Common myeloid progenitor, CD34-positive (primary cell): ENCODE results near the gene FOXP4.

Experiments used
- CTCF ChIA-PET: fragments of 350-600 bp; sonication (Branson Sonifier 250); formaldehyde crosslinking; loops from one replicate; lab custom pipeline; 2021; ENCODE audit warnings: antibody characterized with exemption; lab: Charles Lee
- POLR2A ChIA-PET: fragments of 350-600 bp; sonication (Branson Sonifier 250); formaldehyde crosslinking; loops from one replicate; lab custom pipeline; 2021; ENCODE audit warnings: antibody characterized with exemption; lab: Charles Lee
- DNase-seq, 3 donors: peaks; one replicate each; pipeline versions ENCODE4 v3.0.0 to v3.0.0-alpha.2; 2013
- H3K27ac ChIP-seq, 2 experiments: 1 replicate in 1 of 2; 2 replicates in 1 of 2; pipeline ENCODE4 v1.7.0; 2013; ENCODE audit warnings: inconsistent platforms in 2 of 2, low read length in 2 of 2, mild to moderate bottlenecking in 2 of 2, low read depth in 1 of 2, moderate library complexity in 1 of 2; ENCODE audit not compliant: severe bottlenecking in 2 of 2, insufficient read depth in 1 of 2, poor library complexity in 1 of 2
- H3K27me3 ChIP-seq, 5 experiments: replicated peaks in 2 of 5; 1 replicate in 3 of 5; 2 replicates in 2 of 5; pipeline versions ENCODE4 v1.6.1 to v1.7.0; 2013; ENCODE audit warnings: low read length in 4 of 5, mild to moderate bottlenecking in 2 of 5, moderate library complexity in 2 of 5, inconsistent platforms in 1 of 5; ENCODE audit not compliant: insufficient read depth in 5 of 5, control insufficient read depth in 4 of 5
- H3K36me3 ChIP-seq, 4 experiments: 1 replicate in 2 of 4; 2 replicates in 2 of 4; pipeline versions ENCODE4 v1.6.1 to v1.7.0; 2013; ENCODE audit warnings: low read length in 3 of 4, control low read depth in 1 of 4, mild to moderate bottlenecking in 1 of 4; ENCODE audit not compliant: control insufficient read depth in 4 of 4, insufficient read depth in 4 of 4
- H3K4me1 ChIP-seq, 4 experiments: 1 replicate in 3 of 4; 2 replicates in 1 of 4; pipeline versions ENCODE4 v1.6.1 to v1.7.1; 2013; ENCODE audit warnings: low read length in 3 of 4, mild to moderate bottlenecking in 3 of 4, control low read depth in 1 of 4, inconsistent platforms in 1 of 4, moderate library complexity in 1 of 4; ENCODE audit not compliant: control insufficient read depth in 4 of 4, insufficient read depth in 4 of 4; ENCODE audit errors: control extremely low read depth in 1 of 4
- H3K4me3 ChIP-seq, 7 experiments: 1 replicate in 4 of 7; 2 replicates in 3 of 7; pipeline versions ENCODE4 v1.5.1 to v1.7.0; 2013; ENCODE audit warnings: mild to moderate bottlenecking in 7 of 7, low read length in 6 of 7, moderate library complexity in 6 of 7, inconsistent platforms in 2 of 7, low read depth in 2 of 7, control low read depth in 1 of 7; ENCODE audit not compliant: insufficient read depth in 4 of 7, control insufficient read depth in 1 of 7; ENCODE audit errors: extremely low read depth in 1 of 7
- H3K9me3 ChIP-seq, 5 experiments: 1 replicate in 4 of 5; 2 replicates in 1 of 5; pipeline versions ENCODE4 v1.6.1 to v1.7.1; 2013; ENCODE audit warnings: low read length in 4 of 5, mild to moderate bottlenecking in 2 of 5, inconsistent platforms in 1 of 5, low read depth in 1 of 5, moderate library complexity in 1 of 5; ENCODE audit not compliant: control insufficient read depth in 4 of 5, insufficient read depth in 2 of 5; ENCODE audit errors: control extremely low read depth in 1 of 5
- WGBS: methylation state at CpG from one replicate; pipeline ENCODE4 v1.1.5; 2013; ENCODE audit not compliant: insufficient coverage; 5-methylcytosine and 5-hydroxymethylcytosine counted together

FOXP4 gene

DNA sequence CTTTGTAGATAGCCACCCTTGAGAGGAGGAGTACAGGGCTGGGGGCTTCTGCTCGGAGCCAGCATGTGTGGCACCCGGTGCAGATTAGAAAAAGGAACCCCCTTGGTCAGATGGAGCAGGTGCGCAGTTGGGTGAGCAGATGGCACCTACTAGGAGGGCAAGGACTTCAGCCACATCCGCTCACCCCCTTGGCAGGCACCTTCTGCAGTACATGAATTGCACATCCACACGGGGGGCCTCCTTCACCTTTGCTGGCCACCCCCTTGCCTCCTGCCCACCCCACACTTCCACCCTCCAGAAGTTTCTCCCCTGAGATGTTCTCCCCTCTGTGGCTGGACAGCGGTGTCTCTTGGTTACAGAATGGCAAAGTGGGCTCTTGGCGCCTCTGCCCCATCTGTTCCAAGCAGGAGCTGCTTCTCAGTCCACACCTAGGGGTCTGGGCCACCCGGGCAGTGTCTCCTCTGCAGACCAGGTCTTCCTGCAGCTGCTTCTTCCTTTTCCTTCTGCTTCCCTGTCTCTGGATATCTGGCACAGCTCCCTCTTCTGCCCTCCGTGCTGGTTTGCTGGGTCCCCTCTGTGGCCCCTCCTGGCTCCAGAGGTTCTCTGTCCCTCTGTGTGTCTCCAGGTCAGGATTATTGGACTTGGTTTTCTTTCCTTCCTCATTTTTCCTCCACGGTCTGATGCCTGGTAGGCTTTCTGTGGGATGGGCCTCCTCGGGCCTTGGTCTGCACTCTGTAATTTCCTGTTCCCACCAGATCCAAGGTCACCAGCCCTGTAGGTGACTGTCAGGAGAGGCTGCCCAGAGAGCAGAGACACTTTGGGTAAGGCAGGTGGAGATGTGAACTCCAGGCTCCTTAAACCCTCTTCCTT lies 96.1 kb downstream of the FOXP4 start:
- Histone ChIP-seq H3K36me3 (peaks cover 0 to 3% (median 0%) of the 10 kb centered on the region in 4 experiments), H3K4me1 (peaks cover 0 to 41% (median 23%) of the 10 kb centered on the region in 4 experiments), H3K27me3 (peaks cover 0 to 45% (median 15%) of the 10 kb centered on the region in 5 experiments), H3K4me3 (no peak overlapping the region), H3K27ac (no peak overlapping the region), H3K9me3 (no peaks in the 10 kb centered on the region)
- DNase-seq = no peak
- CTCF ChIA-PET = interaction anchor here (1.2 kb wide), 1 partner anchor 39 kb away, joined by 3 read pairs; no protein-coding TSS in a partner anchor
- 81% methylated on average over 11 of the region's 11 CpGs for WGBS
- POLR2A ChIA-PET = interaction anchor here (0.6 kb wide), 1 partner anchor 237 kb away, joined by 4 read pairs; no protein-coding TSS in a partner anchor

DNA sequence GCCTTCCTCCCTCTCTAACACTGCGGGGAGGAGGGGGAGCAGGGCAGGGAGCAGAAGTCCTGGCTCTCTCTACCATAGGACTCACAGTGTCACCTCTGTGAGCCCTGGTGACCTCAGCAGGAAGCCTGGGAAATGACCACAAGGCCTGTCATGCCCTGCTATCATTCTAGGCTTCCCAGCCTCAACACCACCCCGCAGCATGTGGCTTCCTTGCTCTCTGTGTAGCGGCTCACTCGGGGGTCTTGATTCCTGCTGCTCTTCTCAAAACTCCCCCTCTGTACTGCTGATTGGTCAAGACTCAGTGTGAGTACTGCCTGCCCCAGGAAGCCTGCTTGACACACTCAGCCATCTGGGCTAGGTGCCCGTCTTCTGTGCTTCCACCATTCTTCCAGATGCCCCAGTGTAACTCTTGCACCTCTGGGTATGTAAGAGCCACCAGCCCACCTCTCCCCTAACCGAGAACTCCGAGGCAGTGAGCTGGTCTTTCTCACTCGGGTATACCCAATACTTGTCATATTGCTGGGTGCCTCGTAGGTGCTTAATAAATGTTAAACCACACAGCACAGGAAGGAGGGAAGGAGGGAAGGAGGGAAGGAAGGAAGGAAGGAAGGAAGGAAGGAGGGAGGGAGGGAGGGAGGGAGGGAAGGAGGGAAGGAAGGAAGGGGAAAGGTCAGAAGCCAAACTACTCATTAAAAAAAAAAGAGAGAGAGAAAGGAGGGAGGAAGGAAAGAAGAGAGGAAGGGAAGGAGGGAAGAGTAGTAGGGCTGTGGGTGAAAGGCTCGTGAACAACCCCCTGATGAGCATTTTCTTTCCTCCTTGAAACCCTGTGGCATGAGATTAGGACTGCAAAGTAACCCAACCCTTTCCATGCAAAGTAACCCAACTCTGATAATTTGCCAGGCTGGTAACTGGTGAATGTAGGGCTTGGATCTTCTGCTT lies 97.0 kb downstream of the FOXP4 start:
- WGBS = 61% methylated on average over 9 of the region's 10 CpGs
- DNase-seq = peak in 1 of 3 donors; percentile 25
- ChIA-PET CTCF (no interaction called here), POLR2A (no interaction called here)
- Histone ChIP-seq H3K4me3 (no peak overlapping the region), H3K36me3 (peaks cover 0 to 3% (median 0%) of the 10 kb centered on the region in 4 experiments), H3K27ac (no peak overlapping the region), H3K27me3 (peaks cover 0 to 36% (median 11%) of the 10 kb centered on the region in 5 experiments), H3K9me3 (no peaks in the 10 kb centered on the region), H3K4me1 (peaks cover 0 to 34% (median 14%) of the 10 kb centered on the region in 4 experiments)

DNA sequence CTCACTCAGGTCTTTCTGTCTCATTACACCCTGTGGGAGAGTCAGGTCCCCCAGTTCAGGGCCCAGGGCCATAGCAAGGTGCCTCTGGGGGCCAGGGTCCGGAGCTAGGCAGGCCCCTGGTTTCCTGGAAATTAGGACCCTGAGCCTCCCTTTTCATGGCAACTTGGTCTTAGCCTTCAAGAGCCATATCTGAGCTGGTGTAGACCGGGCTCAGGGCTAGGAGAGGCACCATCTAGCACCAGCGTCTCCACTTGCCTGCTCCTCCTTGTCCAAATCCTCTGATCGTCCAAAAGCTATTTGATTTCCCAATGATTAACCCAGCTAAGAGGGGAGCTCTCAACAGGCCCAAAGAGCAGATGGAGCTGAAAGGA lies 97.7 kb downstream of the FOXP4 start:
- Histone ChIP-seq H3K4me1 (peaks cover 0 to 28% (median 8%) of the 10 kb centered on the region in 4 experiments), H3K36me3 (peaks cover 0 to 3% (median 0%) of the 10 kb centered on the region in 4 experiments), H3K9me3 (no peaks in the 10 kb centered on the region), H3K4me3 (no peak overlapping the region), H3K27ac (no peak overlapping the region), H3K27me3 (peaks cover 0 to 30% (median 7%) of the 10 kb centered on the region in 5 experiments)
- DNase-seq = no peak
- CTCF ChIA-PET = no interaction called here
- WGBS = 98% methylated on average over 4 of the region's 4 CpGs
- POLR2A ChIA-PET = no interaction called here

DNA sequence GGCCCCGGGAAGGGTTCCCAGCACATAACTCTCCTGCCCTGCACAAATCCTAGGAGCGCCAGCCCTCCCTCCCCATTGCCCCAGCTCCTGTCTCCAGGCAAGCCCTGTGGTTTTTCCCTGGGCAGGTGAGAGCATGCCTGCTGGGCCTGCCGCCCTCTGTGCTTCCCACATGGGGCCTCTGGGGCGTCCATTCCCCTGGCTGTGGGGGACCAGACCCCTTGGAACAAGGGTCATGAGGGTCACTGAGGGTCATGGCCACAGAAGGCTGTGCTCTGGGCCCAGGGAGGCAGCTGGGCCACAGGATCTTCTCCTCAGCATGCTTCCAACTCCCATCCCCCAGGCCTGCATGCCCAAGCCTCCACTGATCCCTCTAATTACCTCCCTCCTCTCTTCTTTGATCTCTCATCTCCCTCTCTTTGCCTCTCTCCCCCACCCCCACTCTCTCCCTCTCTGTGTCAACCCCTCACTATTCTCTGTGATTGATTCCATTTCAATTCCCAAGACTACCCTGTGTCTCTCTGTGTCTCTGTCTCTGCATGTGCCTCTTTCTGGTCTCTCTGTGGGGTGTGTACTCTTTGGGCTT lies 98.2 kb downstream of the FOXP4 start:
- Histone ChIP-seq H3K4me1 (peaks cover 0 to 23% (median 3%) of the 10 kb centered on the region in 4 experiments), H3K27me3 (peaks cover 0 to 25% (median 5%) of the 10 kb centered on the region in 5 experiments), H3K4me3 (no peak overlapping the region), H3K36me3 (peaks cover 0 to 7% (median 0%) of the 10 kb centered on the region in 4 experiments), H3K27ac (no peak overlapping the region), H3K9me3 (no peaks in the 10 kb centered on the region)
- 84% methylated on average over 2 of the region's 4 CpGs for WGBS
- ChIA-PET POLR2A (no interaction called here), CTCF (no interaction called here)
- DNase-seq = no peak

DNA sequence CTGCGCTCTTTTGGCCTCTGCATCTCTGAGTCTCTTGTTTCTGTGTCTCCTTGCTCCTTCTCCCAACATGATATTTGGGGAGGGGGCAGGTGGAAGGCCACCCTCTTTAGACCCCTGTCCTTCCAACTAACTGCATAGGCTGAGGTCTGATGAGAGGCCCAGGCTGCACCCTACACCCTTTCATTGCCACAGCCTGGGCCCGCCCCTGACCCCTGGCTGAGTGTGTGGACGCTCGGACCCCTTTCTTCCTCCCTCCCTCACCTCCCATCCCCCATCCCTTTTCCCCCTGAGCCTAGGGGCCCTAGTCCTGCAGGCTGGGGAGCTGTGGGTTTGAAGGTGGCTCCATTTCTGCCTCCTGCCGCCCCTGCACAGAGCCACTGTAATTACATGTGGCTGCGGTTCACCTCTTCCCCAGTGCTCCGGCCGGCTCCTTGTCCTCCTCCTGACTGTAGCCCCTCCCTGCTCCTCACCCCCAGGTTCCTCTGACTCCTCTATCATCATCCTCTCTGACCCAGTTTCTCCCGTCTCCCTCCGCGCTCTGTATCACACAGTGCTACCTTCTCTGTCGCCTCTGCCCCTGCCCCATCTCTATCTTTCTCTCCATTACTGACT lies 98.9 kb downstream of the FOXP4 start:
- peaks cover 0 to 22% (median 2%) of the 10 kb centered on the region in 4 experiments for H3K4me1 ChIP-seq
- POLR2A ChIA-PET = no interaction called here
- no peak overlapping the region for H3K27ac ChIP-seq
- no peaks in the 10 kb centered on the region for H3K9me3 ChIP-seq
- DNase-seq = no peak
- H3K4me3 ChIP-seq = no peak overlapping the region
- WGBS = 96% methylated on average over 11 of the region's 12 CpGs
- peaks cover 0 to 11% (median 0%) of the 10 kb centered on the region in 4 experiments for H3K36me3 ChIP-seq
- CTCF ChIA-PET = no interaction called here
- H3K27me3 ChIP-seq = peaks cover 0 to 17% (median 2%) of the 10 kb centered on the region in 5 experiments

DNA sequence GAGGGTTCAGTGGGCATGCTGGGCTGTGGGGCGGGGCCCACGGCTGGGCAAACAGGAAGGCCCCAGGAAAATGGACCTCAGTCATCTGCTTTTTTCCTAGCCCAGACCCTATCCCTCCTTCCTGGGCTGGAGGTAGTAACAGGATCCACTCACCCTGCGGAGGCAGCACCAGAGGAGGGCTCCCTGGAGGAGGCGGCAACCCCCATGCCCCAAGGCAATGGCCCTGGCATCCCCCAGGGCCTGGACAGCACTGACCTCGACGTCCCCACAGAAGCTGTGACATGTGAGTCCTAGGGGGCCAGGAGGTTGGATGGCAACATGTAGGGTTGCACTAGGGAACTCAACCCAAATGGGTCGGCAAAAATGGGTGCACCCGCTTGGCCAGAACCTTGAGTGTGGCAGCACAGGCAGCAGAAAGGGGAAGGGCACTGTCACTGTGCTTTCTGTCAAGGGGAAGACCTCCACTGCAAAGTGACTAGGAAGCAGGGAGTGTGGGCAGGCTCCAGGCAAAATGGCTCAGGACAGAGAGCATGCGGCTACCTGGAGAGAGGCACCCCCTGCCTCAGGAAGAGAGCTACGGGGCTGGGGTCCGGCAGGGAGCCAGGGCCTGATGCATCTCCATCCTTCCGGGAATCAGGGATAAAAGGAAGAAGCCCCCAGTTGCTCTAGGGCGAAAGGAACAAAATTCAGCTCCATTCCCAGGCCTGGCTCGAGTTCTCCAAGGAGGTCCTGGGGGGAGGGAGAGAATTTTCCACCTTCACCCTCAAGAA lies 100.0 kb downstream of the FOXP4 start:
- Histone ChIP-seq H3K27ac (no peak overlapping the region), H3K4me1 (peaks cover 0 to 22% (median 2%) of the 10 kb centered on the region in 4 experiments), H3K4me3 (no peak overlapping the region), H3K36me3 (peaks cover 0 to 11% (median 0%) of the 10 kb centered on the region in 4 experiments), H3K27me3 (peaks cover 0 to 7% (median 2%) of the 10 kb centered on the region in 5 experiments), H3K9me3 (no peaks in the 10 kb centered on the region)
- DNase-seq = no peak
- POLR2A ChIA-PET = no interaction called here
- CTCF ChIA-PET = interaction anchor here (0.9 to 1.3 kb wide), 2 partner anchors 24 to 37 kb away, joined by 3 read pairs; no protein-coding TSS in a partner anchor
- 98% methylated on average over 10 of the region's 14 CpGs for WGBS
